GM19023 (cell line): ENCODE measurements around the gene AGR2.
"Not testable (repeated sequence)": the region's sequence is repeated elsewhere in the genome, so short reads cannot be mapped to it uniquely, and the experiment has no call there.

ENCODE experiments used
- ATAC-seq: cut with Tn5 transposase; IDR thresholded peaks from one replicate; pipeline ENCODE4 v1.9.1; 2021; ENCODE audit warnings: mild to moderate bottlenecking, moderate library complexity; ENCODE audit not compliant: unreplicated experiment

AGR2 gene

GRCh38 chr7:16804674-16805439 lies at the start of gene AGR2:
AGR2 (minus strand) TSS chr7:16804999; CDS start chr7:16801796, 3,203 bp downstream.
- ATAC-seq, result no peak

DNA sequence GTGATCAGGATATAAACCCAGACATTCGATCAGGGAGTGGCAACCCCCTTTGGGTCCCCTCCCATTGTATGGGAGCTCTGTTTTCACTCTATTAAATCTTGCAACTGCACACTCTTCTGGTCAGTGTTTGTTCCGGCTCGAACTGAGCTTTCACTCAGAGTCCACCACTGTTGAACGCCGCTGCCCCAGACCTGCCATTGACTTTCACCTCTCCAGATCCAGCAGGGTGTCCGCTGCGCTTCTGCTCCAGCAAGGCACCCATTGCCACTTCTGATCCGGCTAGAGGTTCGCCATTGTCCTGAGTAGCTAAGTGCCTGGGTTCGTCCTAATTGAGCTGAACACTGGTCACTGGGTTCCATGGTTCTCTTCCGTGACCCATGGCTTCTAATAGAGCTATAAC lies 48.4 kb upstream of the AGR2 start:
- ATAC-seq, result not testable (repeated sequence)

- no peak for ATAC-seq
These were observed 47.0 kb upstream of the AGR2 start for GRCh38 chr7:16851829-16852228.

DNA sequence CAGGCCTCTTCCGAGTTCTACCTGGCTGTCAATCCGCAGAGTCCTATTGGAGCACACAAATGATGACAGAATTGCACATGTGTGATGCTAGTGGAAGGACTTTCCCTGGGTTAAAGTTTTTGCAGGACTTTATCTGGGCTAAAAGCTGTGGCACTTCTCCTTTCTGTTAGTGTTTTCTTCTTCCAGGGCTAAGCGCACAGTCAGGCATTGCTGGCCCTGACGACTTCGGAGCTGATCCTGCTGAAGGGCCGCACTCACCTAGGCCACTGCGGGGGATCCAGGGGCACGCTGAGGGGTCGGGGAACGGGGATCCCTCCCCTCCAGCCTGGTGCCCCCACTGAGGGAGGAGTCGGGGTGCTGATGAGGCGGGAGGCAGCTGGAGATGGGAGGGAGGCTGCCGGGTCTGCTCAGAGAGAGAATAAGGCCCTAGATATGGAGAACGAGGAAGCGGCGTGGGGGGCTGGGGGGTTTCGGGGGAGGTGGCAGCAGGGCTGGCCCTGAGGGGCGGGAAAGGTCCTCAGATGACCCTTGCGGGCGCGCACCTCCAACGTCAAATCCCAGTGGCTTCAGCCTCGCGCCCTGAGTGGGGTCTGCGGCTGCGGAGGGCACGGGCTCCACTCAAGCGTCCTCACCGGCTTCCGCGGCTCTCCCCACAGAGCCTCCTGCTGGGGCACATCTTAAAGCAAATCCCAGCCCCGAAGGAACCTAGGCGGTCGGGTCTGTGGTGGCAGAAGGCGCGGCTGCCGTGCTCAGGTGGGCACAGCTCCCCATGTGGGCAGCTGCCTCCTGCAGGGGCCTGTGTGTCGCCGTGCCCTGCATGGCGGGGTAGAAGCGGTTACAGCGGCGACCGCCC lies 46.0 kb upstream of the AGR2 start:
- no peak for ATAC-seq

DNA sequence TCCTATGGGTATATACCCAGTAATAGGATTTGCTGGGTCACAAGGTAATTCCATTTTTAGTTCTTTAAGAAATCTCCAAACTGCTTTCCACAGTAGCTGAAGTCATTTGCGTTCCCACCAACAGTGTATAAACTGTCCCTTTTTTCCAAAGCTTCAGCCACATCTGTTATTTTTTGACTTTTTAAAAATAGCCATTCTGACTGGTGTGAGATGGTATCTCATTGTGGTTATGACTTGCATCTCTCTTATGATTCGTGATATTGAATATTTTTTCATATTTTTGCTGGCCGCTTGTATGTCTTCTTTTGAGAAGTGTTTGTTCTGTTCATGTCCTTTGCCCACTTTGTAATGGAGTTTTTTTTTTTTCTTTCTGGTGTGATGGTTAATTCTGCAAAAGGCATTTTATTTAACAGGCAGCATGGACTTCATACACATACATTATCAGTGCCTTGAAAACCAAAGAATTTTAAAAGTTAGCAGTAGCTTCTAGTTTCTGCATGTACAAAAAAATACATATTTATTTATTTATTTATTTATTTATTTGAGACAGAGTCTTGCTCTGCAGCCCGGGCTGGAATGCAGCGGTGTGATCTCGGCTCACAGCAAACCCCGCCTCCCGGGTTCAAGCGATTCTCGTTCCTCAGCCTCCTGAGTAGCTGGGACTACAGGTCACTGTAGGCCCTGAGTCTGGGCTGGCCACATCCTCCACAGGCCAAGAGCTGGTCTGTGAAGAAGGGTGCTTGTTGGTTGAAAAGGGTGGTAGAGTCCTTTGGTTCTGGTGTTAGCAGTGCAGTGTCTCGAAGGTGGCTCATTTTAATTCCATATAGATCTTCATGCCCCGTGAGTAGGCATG lies 44.7 kb upstream of the AGR2 start:
- ATAC-seq, result no peak

DNA sequence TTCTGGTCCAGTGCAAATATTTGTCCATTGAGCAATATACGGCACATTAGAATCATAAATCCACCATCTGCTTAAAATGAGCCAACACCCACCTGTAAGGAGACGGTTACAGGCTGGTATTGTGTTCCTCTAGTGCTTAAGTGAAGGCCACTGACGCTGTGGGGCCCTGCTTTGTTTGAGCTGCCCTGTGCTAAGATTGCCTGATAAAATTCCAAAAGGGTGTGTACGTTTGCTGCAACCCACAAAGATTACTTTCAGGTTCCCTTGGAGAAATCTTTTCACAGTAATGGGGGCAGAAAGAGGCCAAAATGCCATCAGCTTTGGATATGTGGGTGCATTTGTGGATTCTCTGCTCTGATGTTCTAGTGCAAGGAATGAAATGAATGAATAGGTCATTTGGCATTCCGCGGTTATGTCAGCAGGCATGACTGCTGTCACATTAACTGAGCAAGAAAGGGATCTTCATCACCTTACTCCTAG lies 42.6 kb upstream of the AGR2 start:
- ATAC-seq, result no peak

DNA sequence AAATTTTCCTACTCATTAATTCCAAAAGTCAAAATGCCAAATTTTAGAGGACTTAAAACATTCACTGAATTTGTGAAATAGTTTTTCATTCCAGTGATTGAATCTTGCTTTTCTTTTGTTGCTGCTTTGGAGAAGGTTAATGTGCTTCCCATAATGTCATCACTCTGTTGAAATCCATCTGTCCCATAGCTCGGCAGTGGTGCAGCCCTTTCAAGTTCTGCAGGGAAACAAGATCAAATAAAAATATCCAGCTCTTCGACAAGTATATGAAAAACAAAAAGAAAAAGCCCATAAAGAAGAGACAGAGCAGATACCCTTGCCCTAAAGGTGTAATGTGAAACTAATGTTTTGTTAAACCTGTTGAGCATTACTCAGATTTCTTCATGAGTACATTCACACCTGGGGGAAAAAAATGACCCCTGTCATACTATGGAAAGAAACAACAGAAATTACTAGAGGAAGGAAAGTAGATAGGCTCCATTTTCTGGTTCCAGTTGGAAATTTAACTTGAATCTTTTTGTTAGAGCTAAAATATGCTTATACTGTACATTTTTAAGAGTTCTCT lies 41.9 kb upstream of the AGR2 start:
- ATAC-seq, result no peak

DNA sequence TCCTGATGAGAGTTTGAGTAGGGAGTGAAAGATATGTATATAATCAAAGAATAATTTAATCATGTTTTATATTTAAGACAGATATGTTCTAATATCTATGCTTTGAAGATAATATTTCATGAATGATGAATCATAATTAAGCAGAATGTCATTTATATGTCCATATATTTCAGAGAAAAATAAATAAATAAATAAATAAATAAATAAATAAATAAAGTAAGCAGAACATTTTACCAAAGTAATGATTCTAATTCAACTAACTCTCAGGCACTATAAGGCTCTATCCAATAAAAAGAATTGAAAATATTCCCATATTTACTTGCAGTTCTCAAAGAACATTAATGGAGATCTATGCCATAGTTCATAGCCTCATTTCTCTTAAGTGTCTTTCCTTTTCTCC lies 40.9 kb upstream of the AGR2 start:
- no peak for ATAC-seq

- ATAC-seq, result no peak
These were observed 36.9 kb upstream of the AGR2 start for GRCh38 chr7:16841681-16842080.

DNA sequence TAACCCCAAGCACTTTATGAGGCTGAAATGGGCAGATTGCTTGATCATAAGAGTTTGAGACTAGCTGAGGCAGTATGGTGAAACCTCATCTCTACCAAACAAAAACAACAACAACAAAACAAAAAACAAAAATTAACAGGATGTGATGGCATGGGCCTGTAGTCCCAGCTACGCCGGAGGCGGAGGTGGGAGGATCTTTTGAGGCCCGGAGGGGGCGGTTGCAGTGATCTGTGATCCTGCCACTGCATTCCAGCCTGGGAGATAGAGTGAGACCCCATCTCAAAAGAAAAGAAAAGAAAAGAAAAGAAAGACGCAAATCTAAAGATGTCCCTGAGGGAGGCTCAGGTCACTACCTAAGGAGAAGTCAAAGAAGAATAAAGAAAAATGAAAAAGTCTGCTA lies 35.3 kb upstream of the AGR2 start:
- no peak for ATAC-seq

DNA sequence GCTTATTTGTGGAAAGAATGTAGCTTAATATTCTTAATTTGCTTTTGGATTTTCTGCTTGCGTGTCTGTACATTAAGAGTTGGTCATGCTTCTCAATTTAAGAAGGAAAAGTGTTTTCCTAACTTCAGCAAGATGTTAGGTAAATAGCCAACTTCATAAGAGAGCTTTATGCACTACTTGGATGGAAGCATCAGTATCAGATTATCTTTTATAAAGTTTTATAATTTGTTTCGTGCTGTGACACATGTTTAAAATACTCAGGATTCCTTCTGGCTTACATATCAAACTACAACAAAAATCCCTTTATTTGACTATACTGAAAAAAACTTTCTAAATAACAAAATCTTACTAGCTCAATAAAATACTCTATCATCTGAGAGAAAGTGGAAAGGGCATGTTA lies 34.8 kb upstream of the AGR2 start:
- no peak for ATAC-seq

DNA sequence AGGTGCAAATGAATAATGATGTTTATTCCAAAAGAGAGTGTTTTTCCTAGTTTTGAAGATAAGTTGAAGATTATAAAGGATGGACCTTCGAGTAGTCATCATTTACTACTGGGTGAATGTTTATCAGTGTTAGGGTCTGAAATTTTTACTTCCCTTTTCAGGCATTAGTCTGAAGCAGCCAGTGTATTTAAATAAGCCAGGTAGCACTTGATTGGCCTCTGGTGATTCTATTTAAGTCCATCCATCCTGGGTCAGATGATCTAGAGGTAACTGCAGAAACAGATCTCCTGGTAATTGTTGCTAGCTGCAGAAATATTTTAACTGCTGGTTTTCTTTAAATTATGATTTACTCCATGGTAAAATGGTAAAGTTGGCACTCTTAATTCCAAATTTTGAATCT lies 34.1 kb upstream of the AGR2 start:
- no peak for ATAC-seq

GRCh38 chr7:16838386-16838785 lies 33.6 kb upstream of the AGR2 start:
- no peak for ATAC-seq

DNA sequence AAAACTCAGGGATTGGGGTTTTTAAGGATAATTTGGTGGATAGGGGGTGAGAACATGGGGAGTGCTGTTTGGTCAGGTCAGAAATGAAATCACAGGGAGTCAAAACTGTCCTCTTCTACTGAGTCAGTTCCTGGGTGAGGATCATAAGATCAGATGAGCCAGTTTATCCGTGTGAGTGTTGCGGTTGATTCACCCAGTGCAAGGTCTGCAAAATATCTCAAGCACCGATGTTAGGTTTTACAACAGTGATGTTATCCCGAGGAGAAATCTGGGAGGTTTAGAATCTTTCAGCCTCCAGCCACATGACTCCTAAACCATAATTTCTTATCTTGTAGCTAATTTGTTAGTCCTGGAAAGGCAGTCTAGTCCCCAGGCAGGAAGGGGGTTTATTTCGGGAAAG lies 31.7 kb upstream of the AGR2 start:
- ATAC-seq, result no peak

- ATAC-seq, result no peak
These were observed 28.6 kb upstream of the AGR2 start for GRCh38 chr7:16833373-16833772.

GRCh38 chr7:16826060-16826459 lies 21.3 kb upstream of the AGR2 start:
- ATAC-seq, result no peak

- ATAC-seq, result no peak
These were observed 17.2 kb upstream of the AGR2 start for GRCh38 chr7:16822029-16822428.

GRCh38 chr7:16818732-16819131 lies 13.9 kb upstream of the AGR2 start:
- ATAC-seq, result no peak

DNA sequence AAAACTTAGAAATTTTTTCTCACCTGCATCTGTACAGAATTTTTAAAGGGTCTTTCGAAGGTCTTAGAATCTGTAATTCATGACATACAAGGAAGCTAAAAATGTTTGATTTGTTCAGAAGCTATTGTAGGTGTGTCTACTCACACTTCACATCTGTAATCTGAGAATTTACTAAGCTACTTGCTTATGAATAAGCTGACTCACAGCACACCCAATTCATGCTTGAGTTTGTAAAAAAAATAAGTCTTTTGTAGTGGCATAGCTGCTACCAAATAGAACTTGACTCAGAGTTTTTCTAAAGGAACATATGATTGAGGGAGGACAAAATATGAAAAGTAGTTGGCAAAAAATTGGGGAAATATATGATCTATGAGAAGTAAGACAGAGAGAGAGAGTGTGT lies 12.7 kb upstream of the AGR2 start:
- no peak for ATAC-seq

DNA sequence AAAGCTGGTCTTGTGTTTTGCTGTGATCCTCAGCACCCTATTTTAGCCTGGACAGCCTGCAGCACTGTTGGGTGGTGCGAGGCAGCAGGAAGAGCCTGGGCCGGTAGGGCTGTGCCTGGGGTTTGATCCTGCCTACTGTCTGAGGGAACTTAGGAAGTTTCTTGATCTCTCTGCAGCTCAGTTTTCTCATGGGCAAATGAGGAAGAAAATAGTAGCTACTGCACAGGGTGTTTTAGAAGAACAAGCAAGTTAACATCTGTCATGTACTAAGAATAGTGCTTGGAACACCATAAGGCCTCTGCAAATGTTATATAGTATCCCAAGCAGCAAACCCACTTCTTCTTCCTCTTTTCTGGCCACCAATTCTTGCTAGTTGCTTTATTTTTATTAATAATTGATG lies 12.0 kb upstream of the AGR2 start:
- ATAC-seq, result no peak

DNA sequence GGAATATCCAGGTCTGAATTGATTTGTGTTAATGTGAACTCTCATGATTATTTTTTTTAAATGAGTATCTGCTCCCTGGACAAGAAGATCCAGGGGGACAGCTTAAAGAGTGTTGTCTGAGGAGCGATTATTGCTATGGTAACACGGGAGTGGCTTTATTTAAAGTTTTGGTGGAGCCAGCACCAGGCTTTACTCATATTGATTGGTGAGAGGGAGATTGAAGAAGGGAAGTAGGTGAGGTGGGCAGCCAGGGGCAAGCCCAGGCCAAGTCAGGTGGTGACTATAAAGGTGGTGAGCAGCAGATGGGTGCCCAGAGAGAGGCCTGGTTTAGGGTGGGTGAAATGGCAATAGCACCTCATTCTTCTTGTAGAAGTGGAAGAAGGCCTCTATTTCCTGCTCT lies 10.2 kb upstream of the AGR2 start:
- ATAC-seq, result no peak
